BJ (cell line): ENCODE results near the gene PLPP3. TPM values are rescaled to one million over a fixed set of nuclear protein-coding genes. Genes with fewer than 3 reads are reported as not detected.

ENCODE experiments used
- CTCF ChIA-PET: fragments of 350-600 bp; formaldehyde crosslinking; extraction: SDS; loops from one replicate; lab custom pipeline; 2021; ENCODE audit warnings: antibody characterized with exemption, inconsistent platforms; lab: Yijun Ruan, JAX
- POLR2A ChIA-PET: fragments of 300-600 bp; sonication (Branson Sonifier 250); formaldehyde crosslinking; extraction: SDS; loops from one replicate; lab custom pipeline; 2021; ENCODE audit warnings: antibody characterized with exemption; lab: Charles Lee
- DNase-seq: peaks from one replicate; pipeline ENCODE4 v3.0.0-alpha.2; 2011; ENCODE audit warnings: low read depth
- H3K27me3 ChIP-seq: 2 replicates; pipeline ENCODE4 v1.6.0; 2011; ENCODE audit warnings: low read length; ENCODE audit not compliant: control insufficient read depth, insufficient read depth
- H3K36me3 ChIP-seq: 2 replicates; pipeline ENCODE4 v1.5.1; 2011; ENCODE audit warnings: low read length; ENCODE audit not compliant: control insufficient read depth, insufficient read depth
- H3K4me3 ChIP-seq: 2 replicates; pipeline ENCODE4 v1.5.1; 2011; ENCODE audit warnings: low read depth, mild to moderate bottlenecking, control low read depth, low read length
- polyA plus RNA-seq: library from polyadenylated mRNA; depleted of rRNA; stranded (reverse); fragments of >200 nt; gene quantifications from 2 replicates; pipeline ENCODE4 v1.2.3, GENCODE V29; 2011
- TF ChIP-seq, protein P1 (sequence below): IDR thresholded peaks from 2 replicates; pipeline ENCODE4 v1.5.1; 2011; ENCODE audit warnings: low read depth, mild to moderate bottlenecking, control low read depth, inconsistent platforms, low read length, moderate library complexity; ENCODE audit not compliant: insufficient read depth

Gene PLPP3
- polyA plus RNA-seq, 1 experiment = 55.4 TPM

- CTCF ChIA-PET = interaction anchor here (0.6 to 0.7 kb wide), 2 partner anchors 21 to 125 kb away, joined by 3 read pairs; no protein-coding TSS in a partner anchor
- no peak for DNase-seq
- Histone ChIP-seq H3K36me3 (no peaks in the 10 kb centered on the region), H3K4me3 (no peak overlapping the region), H3K27me3 (no peaks in the 10 kb centered on the region)
- POLR2A ChIA-PET = no interaction called here
- TF ChIP-seq, protein P1, sequence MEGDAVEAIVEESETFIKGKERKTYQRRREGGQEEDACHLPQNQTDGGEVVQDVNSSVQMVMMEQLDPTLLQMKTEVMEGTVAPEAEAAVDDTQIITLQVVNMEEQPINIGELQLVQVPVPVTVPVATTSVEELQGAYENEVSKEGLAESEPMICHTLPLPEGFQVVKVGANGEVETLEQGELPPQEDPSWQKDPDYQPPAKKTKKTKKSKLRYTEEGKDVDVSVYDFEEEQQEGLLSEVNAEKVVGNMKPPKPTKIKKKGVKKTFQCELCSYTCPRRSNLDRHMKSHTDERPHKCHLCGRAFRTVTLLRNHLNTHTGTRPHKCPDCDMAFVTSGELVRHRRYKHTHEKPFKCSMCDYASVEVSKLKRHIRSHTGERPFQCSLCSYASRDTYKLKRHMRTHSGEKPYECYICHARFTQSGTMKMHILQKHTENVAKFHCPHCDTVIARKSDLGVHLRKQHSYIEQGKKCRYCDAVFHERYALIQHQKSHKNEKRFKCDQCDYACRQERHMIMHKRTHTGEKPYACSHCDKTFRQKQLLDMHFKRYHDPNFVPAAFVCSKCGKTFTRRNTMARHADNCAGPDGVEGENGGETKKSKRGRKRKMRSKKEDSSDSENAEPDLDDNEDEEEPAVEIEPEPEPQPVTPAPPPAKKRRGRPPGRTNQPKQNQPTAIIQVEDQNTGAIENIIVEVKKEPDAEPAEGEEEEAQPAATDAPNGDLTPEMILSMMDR = no peak
These were observed 36.7 kb downstream of the PLPP3 start for GRCh38 chr1:56542651-56543050.

DNA sequence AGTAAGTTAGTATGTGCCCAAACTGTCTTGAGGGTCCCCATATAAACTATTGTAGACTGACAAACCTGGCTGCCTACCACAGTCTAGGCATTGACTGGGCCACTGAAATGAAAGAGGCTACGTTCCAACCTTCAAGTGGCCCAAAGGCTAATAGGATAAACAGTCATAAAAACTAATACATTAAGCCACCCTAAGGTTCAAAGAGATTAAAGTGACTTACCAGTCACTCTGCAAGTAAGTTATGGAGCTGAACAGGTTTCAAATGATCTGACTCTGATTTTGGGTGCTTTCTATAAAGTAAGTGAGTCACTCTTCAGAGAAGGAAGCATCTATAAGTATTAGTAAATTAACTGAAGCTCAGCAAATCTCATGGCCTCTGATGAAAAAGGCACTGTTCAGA, 38.0 kb downstream of the PLPP3 start:
- POLR2A ChIA-PET = no interaction called here
- no peak overlapping the region for H3K4me3 ChIP-seq
- H3K27me3 ChIP-seq = no peaks in the 10 kb centered on the region
- H3K36me3 ChIP-seq = no peaks in the 10 kb centered on the region; the same call in 1 of the 2 replicates
- TF ChIP-seq, protein P1 = no peak
- CTCF ChIA-PET = no interaction called here
- DNase-seq = no peak

DNA sequence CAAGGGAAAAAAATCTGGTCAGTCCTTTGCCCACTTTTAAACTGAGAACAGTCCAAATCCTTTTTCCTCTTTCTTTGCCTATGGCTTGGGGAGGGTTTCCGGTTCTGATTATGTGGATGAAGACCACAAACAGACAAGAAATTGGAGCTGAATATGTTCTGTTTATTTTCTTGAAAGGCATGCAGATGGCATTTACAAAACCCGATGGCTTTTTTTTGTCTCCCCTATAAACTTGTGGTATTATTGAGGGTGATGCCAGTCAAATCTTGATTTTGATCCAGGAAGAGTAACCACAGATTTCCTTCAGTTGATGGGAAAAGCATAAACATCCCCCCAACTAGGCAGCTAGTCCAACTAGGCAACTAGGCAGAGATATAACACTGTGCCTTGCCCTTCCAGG, 38.9 kb downstream of the PLPP3 start:
- no peak for DNase-seq
- Histone ChIP-seq H3K36me3 (no peaks in the 10 kb centered on the region; the same call in none of the 2 replicates), H3K4me3 (no peak overlapping the region), H3K27me3 (no peaks in the 10 kb centered on the region)
- POLR2A ChIA-PET = no interaction called here
- CTCF ChIA-PET = interaction anchor here (1.2 kb wide), 1 partner anchor 12 kb away, joined by 3 read pairs; no protein-coding TSS in a partner anchor
- TF ChIP-seq, protein P1 = no peak

DNA sequence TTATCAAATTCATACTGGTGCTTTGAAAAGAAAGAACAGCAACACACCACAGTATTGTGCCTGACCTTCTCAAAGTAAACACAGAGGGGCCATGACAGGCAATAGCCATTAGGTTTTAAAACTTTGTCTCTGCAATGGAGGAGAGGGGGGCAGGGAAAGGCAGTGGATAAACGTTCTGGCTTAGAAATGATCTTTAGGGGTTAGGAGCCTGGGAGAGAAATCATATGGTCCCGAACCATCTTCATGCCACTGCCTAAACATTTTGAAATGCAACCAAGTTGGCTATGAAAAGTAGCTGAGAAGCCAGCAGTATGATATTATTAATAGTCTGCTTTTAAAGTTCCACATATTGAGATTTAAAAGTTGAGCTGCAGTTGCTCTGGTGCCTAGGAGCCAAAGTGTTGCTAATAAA, 39.8 kb downstream of the PLPP3 start:
- CTCF ChIA-PET = interaction anchor here (1.2 kb wide), 1 partner anchor 13 kb away, joined by 3 read pairs; no protein-coding TSS in a partner anchor
- TF ChIP-seq, protein P1 = no peak
- no peak overlapping the region for H3K4me3 ChIP-seq
- H3K36me3 ChIP-seq = peaks cover 1% of the 10 kb centered on the region
- no peaks in the 10 kb centered on the region for H3K27me3 ChIP-seq
- POLR2A ChIA-PET = no interaction called here
- no peak for DNase-seq

DNA sequence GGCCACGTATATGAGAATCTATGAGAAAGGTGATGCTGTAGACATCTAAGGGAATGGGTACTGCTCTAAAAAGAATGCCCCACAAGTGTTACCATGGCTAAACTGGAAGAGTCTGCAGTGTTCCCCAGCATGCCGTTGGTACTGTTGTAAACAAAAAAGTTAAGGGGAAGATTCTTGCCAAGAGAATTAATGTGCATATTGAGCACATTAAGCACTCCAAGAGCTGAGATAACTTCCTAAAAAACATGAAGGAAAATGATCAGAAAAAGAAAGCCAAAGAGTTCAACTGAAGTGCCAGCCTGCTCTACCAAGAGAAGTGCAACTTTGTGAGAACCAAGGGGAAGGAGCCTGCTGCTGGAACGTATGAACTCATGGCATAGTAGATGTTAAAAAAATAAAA, 40.8 kb downstream of the PLPP3 start:
- peaks cover 5% of the 10 kb centered on the region for H3K36me3 ChIP-seq
- CTCF ChIA-PET = interaction anchor here (0.9 kb wide), 1 partner anchor 10 kb away, joined by 3 read pairs; no protein-coding TSS in a partner anchor
- H3K27me3 ChIP-seq = no peaks in the 10 kb centered on the region
- TF ChIP-seq, protein P1 = no peak
- no peak overlapping the region for H3K4me3 ChIP-seq
- POLR2A ChIA-PET = no interaction called here
- DNase-seq = no peak
